ENCODE measurements around the gene RAB40C.

RAB40C gene

DNA sequence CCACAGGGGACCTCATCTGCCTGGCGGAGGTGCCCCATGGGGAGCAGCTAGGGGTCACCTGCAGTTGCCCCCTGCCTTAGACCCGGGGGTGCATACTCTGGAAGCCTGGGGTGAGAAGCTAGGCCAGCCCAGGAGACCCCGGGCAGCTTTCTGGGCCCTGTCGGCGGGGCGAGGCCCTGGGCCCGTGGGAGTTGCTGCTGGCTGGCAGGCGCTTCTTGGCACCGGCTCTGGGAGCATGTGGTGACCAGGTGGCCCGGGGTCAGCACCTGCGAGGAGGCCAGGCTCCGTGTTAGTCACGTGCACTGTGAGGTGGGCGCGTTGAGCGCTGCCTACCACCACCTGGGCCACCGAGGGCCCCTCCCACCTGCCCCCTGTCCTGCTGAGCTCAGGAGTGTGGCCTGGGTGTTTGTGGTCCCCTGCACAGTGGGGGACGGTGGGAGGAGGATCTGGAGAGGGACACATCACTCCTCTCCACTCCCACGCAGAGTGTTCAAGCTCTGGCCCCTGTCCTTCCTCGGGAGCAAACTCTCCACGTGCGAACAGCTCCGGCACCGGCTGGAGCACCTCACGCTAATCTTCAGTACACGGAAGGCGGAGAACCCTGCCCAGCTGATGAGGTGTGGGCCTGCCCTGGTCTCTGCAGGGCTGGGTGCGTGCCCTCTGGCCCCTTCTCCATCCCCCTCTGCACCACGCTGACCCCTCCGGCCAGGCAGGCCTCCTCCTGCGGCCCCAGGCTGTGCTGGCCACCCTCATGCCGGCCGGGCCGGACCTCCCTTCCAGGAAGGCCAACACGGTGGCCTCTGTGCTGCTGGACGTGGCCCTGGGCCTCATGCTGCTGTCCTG, 14.3 kb upstream of the RAB40C start:
- DNase-seq = no peak

DNA sequence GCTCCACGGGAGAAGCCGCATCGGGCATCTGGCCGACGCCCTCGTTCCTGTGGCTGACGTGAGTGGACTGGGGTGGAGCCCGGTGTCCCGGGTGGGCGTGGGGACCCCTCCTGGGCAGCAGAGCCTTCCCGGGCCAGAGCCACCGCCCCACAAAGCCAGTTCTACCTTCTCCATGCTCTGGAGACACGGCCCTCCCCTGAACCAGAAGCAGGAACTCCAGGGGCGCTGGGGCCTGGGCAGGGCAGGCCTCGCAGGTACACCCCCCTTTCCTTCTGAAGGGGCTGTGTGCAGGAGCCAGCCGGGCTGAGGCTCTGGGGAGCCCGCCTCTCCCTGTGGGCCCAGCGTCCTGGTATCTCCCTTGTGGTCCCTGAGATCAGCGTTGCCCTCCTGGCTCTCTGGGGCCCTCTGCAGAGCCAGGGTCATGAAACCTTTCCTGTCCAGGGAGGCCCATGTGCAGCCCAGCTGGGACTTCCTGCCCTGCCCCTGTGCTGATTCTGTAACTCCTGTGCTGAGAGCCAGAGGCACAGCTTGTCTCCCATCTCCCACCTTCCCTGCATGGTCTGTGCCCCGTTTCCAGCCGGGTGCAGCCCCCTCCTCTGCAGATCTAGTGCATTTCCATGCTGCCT, 13.6 kb upstream of the RAB40C start:
- DNase-seq = no peak

DNA sequence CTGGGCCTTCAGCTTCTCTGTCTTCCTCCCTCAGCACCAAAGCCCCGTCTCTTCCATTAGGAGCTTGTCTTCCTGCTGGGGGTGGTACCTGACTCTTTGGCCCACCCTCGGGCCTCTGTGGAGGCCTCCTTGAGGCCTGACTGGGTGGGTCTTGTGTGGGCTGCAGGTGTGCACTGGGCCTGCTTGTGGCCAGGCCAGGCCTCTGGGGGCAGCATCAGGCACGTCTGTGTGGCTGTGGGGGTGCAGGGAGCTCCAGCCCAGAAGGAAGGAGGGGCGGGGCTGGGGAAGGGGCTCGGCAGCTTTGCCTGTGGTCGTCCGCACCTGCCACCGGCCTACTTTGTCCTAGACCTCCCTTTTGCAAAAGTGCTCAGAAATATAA, 13.1 kb upstream of the RAB40C start:
- no peak for DNase-seq

DNA sequence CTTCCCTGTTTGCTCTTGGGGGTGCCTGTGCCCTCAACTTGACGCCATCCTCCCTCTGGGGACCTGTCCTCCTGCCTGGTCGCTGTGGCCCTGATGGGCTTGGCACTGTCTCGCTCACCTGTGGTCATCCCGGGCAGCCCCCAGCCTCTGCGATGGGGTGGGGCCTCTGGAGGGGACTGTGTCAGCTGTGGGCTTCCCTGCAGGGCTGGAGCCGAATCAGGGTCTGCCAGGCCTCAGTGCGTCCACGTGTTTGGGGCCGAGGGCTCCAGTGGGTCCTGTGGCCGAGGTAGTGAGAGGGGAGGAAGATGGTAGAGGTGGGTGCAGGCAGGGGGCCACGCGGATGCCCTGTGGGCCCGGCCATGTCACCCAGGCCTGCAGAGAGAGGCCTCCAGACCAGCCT, 12.1 kb upstream of the RAB40C start:
- DNase-seq = no peak

DNA sequence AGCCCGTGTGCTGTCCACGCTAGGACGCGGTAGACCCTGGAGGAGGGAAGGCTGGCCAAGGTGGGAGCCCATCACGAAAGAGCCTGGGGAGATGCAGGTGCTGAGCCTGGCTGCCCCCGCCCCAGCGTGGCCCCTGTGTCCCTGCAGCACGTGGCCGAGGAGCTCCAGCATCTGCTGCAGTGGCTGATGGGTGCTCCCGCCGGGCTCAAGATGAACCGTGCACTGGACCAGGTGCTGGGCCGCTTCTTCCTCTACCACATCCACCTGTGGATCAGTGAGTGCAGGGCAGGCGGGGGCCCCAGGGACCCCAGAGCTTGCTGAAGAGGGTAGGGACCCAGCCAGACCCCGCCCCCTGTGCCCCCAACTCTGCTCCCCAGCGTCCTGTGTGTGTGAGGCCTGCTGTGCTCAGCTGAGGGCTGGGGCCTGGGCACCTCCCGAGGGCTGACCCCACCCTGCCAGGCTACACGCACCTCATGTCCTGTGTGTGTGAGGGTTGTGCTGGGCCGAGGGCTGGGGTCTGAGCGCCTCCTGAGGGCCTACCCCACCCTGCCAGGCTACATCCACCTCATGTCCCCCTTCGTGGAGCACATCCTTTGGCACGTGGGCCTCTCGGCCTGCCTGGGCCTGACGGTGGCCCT, 11.5 kb upstream of the RAB40C start:
- no peak for DNase-seq

DNA sequence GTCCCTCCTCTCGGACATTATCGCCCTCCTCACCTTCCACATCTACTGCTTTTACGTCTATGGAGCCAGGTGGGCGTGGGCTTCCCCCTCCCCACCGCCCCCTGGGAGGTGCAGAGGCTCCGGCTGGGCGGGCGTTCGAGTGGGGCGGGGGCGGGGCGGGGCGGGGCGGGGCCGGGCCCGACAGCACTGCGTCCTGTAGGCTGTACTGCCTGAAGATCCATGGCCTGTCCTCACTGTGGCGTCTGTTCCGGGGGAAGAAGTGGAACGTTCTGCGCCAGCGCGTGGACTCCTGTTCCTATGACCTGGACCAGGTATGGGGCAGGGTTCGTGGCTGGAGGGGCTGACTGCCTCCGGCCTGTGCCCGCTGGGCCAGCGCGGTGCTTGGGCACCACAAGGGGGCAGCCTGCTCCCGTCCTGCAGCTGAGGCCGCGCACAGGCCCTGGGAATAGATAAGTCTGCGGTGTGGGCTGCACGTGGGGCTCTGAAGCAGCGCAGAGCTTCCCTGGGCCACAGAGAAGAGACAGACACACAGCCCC, 10.9 kb upstream of the RAB40C start:
- DNase-seq = peak; percentile 86

DNA sequence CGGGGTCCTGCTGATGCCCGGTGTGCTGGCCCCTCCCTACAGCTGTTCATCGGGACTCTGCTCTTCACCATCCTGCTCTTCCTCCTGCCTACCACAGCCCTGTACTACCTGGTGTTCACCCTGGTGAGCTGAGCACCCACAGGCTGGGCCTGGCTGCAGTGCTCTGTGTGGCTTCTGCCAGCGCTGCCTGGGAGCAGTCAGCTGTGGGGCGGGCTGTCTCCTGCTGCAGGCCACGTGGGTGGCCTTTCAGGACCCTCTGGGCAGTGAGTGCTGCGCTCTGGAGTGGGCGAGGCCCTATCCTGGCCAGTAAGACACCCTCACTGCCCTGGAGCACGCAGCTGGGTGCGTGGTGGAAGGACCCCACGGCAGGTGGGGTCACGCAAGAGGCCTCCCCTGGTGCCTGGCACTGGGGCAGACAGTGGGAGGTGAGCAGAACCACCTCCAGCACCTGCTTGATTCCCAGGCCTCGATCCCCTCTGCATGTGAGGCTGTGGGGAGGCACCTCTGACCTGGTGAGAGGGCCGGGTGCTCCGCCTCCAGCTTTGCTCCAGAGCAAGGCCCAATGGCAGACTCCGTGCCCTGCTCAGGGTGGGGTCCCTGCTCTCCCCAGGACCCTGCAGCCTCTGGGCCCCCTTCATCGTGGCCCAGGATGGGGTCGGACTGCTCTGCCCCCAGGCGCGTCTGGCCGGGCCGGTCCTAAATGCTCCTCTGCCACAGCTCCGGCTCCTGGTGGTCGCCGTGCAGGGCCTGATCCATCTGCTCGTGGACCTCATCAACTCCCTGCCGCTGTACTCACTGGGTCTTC, 9.5 kb upstream of the RAB40C start:
- no peak for DNase-seq

DNA sequence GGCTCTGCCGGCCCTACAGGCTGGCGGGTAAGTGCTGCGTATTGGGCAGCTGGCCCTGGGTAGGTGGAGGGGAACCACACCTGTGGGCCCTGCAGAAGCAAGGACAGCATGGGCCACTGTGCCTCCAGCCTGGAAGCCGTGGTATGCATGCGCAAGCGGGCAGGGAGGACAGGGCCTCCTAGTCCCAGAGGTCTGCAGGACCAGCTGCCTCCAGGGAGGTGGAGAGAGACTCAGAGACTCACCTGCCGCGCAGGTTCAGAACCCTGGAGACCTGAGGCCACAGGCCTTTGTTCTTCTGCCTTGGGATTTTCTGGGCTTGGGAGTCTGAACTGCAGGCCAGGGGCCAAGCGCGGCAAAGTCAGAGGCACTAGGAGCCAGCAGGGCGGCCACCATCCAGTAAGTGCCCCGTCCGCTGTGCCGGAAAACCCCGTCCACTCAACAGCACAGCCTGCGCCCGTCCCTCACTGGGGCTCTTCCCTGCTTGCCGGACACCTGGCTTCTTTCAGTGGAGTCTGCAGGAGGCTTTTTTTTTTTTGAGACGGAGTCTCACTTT, 8.8 kb upstream of the RAB40C start:
- DNase-seq = no peak

DNA sequence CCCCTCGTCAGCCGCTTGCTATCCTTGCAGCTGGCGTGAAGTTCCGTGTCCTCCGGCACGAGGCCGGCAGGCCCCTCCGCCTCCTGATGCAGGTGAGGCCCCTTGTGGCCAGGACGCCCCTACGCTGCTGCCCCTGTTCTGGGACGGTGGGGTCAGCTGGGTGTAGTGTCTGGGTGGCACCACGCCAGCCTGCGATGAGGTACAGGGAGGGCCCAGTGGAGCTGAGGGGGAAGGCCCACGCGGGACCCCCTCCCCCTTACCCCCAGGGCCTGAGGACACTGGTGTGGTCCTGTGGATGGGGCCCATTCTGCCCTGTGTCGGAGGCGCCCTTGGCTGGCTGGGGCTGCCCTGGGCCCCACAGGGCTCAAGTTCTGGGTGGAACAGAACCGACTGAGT, 7.7 kb upstream of the RAB40C start:
- no peak for DNase-seq

DNA sequence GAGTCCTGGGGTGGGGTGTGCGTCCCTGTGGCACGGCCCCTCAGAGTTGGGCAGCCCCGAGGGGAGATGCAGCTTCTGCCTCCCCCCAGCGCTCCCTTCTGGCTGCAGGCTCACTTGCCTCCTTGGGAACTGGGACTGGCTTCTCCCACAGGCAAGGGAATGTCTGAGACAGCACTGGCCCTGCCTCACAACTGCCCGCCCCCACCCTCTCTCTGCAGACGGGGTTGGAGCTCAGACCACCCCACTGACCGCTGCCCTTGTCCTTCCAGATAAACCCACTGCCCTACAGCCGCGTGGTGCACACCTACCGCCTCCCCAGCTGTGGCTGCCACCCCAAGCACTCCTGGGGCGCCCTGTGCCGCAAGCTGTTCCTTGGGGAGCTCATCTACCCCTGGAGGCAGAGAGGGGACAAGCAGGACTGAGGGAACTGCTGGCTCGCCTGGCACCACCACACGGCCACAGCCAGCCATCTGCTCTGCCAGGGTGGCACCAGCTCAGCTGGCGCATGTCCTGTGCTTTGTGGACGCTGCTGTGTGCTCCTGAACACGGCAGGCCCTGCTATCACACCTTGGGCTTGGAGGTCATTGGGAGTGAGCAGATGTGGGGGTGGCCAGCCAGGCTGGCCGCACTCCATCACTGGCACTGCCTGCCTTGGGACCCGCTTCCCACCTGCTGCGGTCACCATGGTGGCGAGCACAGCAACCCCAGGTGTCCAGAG, 7.1 kb upstream of the RAB40C start:
- no peak for DNase-seq

DNA sequence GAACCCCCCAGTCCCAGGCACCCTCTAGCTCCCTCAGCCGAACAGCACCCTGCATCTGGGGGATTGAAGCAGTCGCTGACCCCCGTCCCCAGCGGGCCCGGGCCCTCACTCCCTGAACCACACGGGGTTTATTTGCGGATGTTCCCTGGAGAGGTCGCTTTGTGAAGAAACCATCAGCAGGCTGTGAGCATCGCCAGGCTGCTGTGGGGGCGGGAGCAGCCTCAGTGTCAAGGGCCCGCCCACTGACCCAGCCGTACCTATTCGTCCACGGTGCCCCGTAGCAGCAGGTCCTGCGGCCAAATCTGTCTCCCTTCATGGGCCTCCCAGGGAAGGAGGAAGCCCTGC, 6.4 kb upstream of the RAB40C start:
- DNase-seq = no peak

DNA sequence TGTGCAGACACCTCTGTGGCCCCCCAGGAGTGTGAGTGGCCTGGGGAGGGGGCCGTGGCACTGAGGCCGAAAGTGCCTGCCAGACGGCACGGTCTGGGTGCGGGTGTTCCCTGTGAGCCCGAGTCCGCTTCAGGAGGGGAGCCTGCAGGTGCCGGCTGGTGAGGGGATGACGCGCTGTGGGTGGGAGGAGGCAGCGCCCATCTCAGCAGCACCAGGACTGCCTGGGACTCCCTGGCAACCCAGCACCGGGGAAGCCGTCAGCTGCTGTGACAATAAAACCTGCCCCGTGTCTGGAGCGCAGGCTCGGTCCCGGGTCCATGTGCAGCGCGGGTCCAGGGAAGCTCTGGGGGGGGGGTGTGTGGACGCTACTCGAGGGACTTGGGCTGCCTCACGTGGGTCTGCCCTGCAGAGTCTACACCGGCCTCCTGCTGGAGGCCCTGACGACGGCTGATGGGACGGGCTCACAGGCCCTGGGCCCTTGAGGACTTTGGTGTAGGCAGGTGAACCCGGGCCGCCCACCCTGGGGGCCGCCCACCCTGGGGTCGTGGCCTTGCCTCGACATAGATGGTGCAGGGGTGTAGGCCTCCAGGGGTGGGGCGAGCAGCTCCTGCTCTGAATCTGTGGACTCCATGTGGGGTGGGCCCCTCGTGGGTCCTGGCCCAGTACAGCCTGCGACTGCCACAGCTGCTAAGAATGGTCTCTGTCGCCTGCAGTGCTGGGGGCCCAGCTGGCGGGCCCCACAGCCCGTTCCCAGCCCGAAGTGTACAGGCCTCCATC, 5.9 kb upstream of the RAB40C start:
- DNase-seq = no peak

DNA sequence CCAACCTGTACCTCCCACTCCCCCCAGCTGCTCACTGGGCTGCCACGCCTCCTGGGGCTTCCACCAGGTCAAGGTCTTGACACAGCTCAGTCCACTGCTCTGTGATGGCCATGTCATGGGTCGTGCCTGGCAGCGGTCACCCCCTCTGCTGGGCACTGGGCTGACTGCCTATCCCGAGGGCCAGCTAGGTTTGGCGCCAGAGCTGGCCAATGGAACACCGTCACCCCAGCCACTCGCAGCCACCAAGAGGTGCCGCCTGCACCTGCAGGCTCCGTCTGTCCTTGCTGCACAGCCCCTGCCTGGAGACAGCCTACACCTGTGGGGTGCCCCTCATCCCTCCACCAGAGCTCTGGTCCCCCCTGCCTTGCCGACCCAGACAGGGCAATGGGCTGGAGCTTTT, 4.5 kb upstream of the RAB40C start:
- DNase-seq = no peak

DNA sequence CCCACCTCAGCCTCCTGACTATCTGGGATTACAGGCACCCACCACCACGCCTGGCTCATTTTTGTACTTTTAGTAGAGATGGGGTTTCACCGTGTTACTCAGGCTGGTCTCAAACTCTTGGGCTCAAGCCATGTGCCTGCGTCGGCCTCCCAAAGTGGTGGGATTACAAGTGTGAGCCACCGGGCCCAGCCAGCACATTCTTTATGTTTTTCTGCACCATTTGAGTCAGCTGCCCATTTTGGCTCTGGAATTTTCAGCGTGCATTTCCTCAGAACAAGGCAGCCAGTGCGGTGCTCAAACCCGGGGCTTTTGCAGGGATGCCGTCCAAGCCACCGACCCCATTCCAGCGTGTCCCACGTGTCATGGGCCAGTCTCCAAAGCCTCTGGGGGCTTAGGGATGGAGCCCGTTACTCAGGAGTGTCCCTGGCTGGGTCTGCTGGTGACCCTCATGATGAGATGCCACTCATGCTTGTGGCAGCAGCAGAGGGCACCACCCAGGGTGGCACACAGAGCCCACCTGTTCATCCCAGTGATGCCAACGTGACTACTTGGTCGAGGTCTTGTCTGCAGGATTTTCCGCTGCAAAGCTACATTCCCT, 3.7 kb upstream of the RAB40C start:
- no peak for DNase-seq

DNA sequence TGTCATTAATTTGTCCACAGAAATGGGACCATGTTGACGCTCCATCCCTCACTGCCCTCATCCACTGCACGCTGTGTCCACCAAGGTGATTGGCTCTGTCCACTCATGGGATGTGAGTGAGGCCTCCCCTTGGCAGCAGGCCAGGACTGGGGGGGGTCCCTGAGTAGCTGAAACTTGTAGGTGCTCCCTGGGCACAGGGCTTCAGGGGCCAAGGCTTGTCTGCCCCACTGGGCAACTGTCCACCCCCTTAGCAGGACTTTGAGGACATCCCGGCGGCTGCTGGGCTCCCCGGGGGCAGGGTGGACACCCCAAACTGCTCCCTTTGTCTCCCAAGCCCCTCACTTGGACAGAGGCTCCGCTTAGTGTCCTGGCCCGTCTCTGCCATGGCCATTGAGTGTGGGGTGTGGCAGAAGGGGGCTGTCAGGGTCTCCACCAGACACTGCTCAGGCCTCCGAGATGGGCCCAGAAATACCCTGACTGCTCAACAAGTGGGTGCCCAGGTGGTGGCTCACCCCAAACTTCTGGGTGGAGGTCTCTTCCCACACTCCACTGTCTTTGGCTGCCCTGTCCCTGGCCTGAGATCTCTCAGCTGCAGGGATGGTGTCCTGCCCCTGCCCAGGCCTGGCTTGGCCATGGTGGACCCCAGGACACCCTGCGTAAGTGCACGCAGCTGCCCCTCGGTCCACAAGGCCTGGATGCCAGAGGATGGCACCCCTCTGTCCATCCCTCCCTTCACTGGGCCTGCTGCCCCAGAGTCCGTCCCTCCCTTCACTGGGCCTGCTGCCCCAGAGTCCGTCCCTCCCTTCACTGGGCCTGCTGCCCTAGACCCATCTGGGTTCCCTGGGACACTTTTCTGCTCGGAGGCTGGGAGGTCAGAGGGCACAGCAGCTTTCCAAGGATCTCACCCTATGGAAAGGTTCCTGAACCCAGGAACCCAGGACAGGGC, 2.9 kb upstream of the RAB40C start:
- DNase-seq = no peak

DNA sequence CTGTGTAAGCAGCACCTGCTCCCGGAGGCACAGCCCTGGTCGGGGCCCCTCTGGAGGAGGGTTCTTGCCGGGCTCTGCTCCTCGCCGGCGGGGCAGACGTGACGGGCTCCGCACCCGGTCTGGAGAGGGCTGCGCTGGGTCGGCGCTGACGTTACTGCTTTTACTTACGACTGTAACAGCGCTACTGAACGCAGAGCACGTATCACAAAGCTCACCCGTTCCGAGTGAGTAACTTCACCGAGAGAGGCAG, 1.3 kb upstream of the RAB40C start:
- DNase-seq = no peak

DNA sequence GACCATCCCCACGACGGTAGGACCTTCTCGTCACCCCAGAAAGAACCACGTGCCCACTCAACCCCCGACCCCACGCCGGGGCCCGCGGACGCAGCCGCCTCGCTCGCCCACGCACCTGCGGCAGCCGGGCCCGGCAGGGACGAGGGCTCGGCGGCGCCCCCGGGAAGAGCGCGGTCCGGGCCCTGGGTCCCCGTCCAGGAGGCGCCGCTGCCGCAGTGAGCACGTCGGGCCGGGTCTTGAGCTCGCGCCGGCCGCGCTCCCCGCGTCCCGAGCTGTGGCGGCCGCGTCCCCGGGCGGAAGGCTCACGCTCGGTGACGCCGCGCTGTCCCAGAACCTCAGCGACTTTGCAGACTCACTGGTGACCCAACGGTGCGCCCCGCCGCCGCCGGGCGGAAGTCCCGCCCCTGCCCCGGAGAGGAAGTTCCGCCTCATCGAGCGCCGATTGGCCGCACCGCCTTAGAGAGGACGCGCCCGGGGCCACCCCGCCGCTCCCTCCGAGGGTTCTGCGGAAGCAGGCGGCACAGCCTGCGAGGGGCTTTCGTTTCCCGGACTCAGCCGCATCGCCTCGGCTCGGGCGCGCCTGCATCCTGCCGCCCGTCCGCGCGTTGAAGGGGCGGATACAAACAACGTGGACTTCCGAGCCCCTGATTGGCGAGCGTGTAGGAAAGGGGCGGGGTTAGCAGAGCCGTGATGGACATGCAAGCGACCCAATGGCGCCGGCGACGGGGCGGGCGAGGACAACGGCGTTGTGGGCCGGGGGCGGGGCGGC, 793 bp upstream of the RAB40C start:
- DNase-seq = peak; percentile 99

DNA sequence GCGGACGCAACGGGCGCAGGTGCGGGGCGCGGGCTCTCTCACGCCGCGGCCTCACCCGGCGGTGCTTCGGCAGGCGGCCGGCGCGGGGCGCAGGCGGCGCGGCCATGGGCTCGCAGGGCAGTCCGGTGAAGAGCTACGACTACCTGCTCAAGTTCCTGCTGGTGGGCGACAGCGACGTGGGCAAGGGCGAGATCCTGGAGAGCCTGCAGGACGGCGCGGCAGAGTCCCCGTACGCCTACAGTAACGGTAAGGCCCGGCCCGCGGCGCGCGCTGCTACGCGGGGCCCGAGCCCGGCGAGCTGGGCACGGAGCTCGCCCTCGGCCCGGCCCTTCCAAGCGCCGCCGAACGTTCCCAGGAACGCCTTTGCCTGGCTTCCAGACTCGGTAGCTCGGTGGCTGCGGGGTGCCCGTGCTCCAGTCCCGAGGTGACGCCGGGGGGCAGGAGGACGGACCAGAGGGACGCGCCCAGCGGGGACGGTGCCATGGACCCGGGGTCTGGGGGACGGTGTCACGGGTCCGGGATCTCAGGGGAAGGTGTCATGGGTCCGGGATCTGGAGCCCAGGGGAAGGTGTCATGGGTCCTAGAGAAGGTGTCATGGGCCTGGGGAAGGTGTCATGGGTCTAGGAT, 435 bp downstream of the RAB40C start:
- DNase-seq = no peak

DNA sequence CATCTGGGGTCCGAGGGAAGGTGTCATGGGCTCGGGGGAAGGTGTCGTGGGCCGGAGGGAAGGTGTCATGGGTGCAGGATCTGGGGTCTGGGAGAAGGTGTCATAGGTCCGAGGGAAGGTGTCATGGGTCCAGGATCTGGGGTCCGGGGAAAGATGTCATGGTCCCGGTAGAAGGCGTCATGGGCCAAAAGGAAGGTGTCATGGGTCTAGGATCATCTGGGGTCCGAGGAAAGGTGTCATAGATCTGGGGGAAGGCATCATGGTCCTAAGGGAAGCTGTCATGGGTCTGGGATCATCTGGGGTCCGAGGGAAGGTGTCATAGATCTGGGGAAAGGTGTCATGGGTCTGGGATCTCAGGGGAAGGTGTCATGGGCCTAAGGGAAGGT, 942 bp downstream of the RAB40C start:
- no peak for DNase-seq

All from activated CD8-positive, alpha-beta memory T cell treated with anti-CD3 and anti-CD28 coated beads, Interleukin-2, amount 50 U/mL, for 48 hours (primary cell).